GM18526 (cell line): Measurements from ENCODE around the gene DNAH8.

Source experiments
- POLR2A ChIP-seq: IDR thresholded peaks from 3 replicates; pipeline ENCODE4 v1.6.1; 2011; ENCODE audit not compliant: insufficient read length; ENCODE audit errors: extremely low read depth

Gene DNAH8

GRCh38 chr6:38799529-38800184 lies 84.5 kb downstream of the DNAH8 start:
- no peak for TF ChIP-seq POLR2A

- no peak for TF ChIP-seq POLR2A
Measured at GRCh38 chr6:38801305-38801704, 86.2 kb downstream of the DNAH8 start.

- no peak for TF ChIP-seq POLR2A
Measured at GRCh38 chr6:38802497-38802896, 87.4 kb downstream of the DNAH8 start.

- no peak for TF ChIP-seq POLR2A
Measured at GRCh38 chr6:38803129-38803528, 88.0 kb downstream of the DNAH8 start.

- TF ChIP-seq POLR2A = no peak
Measured at GRCh38 chr6:38804358-38804757, 89.2 kb downstream of the DNAH8 start.

GRCh38 chr6:38805127-38805655 lies 90.1 kb downstream of the DNAH8 start:
- TF ChIP-seq POLR2A = no peak

- no peak for TF ChIP-seq POLR2A
Measured at GRCh38 chr6:38805692-38806091, 90.6 kb downstream of the DNAH8 start.

GRCh38 chr6:38806271-38806670 lies 91.2 kb downstream of the DNAH8 start:
- no peak for TF ChIP-seq POLR2A

GRCh38 chr6:38806833-38807232 lies 91.7 kb downstream of the DNAH8 start:
- TF ChIP-seq POLR2A = no peak

GRCh38 chr6:38808039-38808438 lies 92.9 kb downstream of the DNAH8 start:
- no peak for TF ChIP-seq POLR2A

GRCh38 chr6:38813041-38813823 lies 98.1 kb downstream of the DNAH8 start:
- TF ChIP-seq POLR2A = no peak

- TF ChIP-seq POLR2A = no peak
Measured at GRCh38 chr6:38814761-38815160, 99.7 kb downstream of the DNAH8 start.

- no peak for TF ChIP-seq POLR2A
Measured at GRCh38 chr6:38815250-38815649, 100.1 kb downstream of the DNAH8 start.

- TF ChIP-seq POLR2A = no peak
Measured at GRCh38 chr6:38818691-38819090, 103.6 kb downstream of the DNAH8 start.

- no peak for TF ChIP-seq POLR2A
Measured at GRCh38 chr6:38822963-38823362, 107.9 kb downstream of the DNAH8 start.

GRCh38 chr6:38824243-38824894 lies 109.3 kb downstream of the DNAH8 start:
- TF ChIP-seq POLR2A = no peak
